ENCODE data around the gene PRKCA.

The PRKCA gene

DNA sequence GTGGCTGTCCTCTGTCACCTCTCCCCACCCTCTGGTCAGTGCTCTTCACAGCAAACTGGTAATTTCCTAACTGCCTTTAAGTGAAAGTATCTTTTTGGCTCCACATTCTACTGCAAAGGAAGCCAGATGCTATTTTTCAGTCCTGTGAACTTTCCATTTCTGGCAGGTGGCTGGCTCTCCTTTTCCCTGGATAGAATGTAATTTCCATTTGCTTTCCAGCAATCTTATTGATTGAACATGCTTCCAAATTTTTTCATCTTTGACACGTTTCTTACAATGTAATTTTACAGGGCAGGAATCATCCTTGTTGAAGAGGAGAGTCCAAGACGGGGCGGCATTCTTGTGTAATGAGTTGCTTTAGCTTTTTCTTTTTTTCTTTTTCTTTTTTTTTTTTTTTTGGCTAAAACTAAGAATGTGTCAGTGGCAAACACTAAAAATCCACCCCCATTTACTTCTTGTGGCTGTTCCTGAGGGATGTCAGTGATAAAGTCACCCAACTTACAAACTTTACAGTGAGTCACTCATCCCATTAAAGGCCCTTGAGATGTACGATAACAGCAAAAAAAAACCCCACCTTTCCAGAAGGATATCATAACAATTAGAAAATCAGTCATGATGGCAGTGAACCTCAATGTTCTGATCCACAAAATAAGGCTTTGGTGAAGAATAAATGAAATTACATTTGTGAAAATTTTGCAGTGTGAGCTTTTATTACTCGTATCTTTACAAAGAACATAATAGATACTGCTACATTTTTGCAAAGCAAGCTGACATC is 29.4 kb upstream of the PRKCA start:
- no peak overlapping the region for H3K9ac ChIP-seq (ENCODE audit: low read length)
- no peaks in the 10 kb centered on the region for H3K9me3 ChIP-seq (ENCODE audit: low read length)
- no peaks in the 10 kb centered on the region for H3K36me3 ChIP-seq (ENCODE audit: insufficient read depth, low read length)
- peaks cover 3% of the 10 kb centered on the region for H3K4me1 ChIP-seq (ENCODE audit: insufficient read depth, low read length)
- no peak overlapping the region for H3K27ac ChIP-seq (ENCODE audit: low read depth, low read length)
- no peaks in the 10 kb centered on the region for H3K27me3 ChIP-seq (ENCODE audit: control insufficient read depth in 1 of 2, insufficient read depth in 2 of 2, low read length in 2 of 2)
- H3K4me3 ChIP-seq (ENCODE audit: low read depth in 1 of 2, low read length in 2 of 2): no peak overlapping the region

DNA sequence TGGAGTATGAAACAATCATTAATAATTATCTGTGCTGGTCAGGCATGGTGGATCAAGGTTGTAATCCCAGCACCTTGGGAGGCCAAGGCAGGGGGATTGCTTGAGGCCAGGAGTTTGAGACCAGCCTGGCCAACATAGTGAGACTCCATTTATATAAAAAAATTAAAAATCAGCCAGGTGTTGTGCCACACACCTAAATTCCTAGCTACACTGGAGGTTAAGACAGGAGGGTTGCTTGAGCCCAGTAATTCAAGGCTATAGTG is 28.9 kb upstream of the PRKCA start:
- Histone ChIP-seq H3K27ac (ENCODE audit: low read depth, low read length) (no peak overlapping the region), H3K36me3 (ENCODE audit: insufficient read depth, low read length) (no peaks in the 10 kb centered on the region), H3K9ac (ENCODE audit: low read length) (no peak overlapping the region), H3K4me3 (ENCODE audit: low read depth in 1 of 2, low read length in 2 of 2) (no peak overlapping the region), H3K4me1 (ENCODE audit: insufficient read depth, low read length) (peaks cover 3% of the 10 kb centered on the region), H3K9me3 (ENCODE audit: low read length) (no peaks in the 10 kb centered on the region), H3K27me3 (ENCODE audit: control insufficient read depth in 1 of 2, insufficient read depth in 2 of 2, low read length in 2 of 2) (no peaks in the 10 kb centered on the region)

DNA sequence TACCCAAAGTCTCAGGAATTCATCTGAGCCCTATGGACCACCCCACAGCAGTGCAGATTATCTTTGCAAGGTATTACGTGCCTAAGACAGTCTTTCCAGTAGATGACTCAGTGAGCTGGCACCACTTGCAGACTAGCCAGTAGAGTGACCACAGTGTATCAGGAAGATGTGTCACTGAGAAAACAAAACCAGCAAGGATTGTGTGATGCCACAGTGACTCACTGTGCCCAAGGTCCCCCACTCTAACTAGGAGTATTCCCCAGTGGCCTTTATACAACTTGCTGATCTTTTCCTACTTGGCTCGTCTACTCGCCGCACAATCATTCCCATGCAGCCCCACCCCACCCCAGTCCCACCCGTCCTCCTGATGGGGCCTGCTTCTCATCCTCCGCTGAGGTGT is 26.8 kb upstream of the PRKCA start:
- Histone ChIP-seq H3K9ac (ENCODE audit: low read length) (no peak overlapping the region), H3K4me3 (ENCODE audit: low read depth in 1 of 2, low read length in 2 of 2) (no peak overlapping the region), H3K4me1 (ENCODE audit: insufficient read depth, low read length) (peaks cover 3% of the 10 kb centered on the region), H3K27me3 (ENCODE audit: control insufficient read depth in 1 of 2, insufficient read depth in 2 of 2, low read length in 2 of 2) (no peaks in the 10 kb centered on the region), H3K9me3 (ENCODE audit: low read length) (no peaks in the 10 kb centered on the region), H3K36me3 (ENCODE audit: insufficient read depth, low read length) (no peaks in the 10 kb centered on the region), H3K27ac (ENCODE audit: low read depth, low read length) (no peak overlapping the region)

DNA sequence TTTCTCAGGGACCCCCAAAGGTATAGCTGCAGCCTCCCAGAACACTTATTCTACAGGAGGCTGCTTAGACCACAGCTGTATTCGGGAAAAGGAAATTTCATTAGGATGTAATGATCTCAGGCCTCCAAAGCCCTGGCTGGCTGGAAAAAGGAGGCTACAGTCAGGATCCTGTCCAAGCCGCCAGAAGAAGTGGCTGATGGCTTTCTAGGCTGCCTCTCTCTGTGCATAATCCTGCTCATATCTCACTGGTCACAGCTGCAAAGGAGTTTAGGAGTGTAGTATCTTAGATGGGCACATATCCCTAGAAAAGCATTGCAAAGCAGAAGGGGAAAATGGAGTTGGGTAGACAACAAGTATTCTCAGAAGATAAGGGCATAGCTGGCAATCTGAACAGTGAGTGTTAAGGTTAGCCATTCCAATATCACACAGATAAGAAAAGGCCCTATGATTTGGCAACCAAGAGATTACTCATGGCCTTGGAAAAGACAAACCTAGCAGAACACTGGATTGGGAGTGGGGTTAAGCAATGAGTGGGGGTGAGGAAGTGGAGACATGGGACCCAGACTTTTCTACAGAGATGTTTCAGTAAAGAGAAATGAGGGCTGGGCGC is 26.0 kb upstream of the PRKCA start:
- H3K9ac ChIP-seq (ENCODE audit: low read length): no peak overlapping the region
- H3K27me3 ChIP-seq (ENCODE audit: control insufficient read depth in 1 of 2, insufficient read depth in 2 of 2, low read length in 2 of 2): no peaks in the 10 kb centered on the region
- no peaks in the 10 kb centered on the region for H3K9me3 ChIP-seq (ENCODE audit: low read length)
- no peak overlapping the region for H3K4me3 ChIP-seq (ENCODE audit: low read depth in 1 of 2, low read length in 2 of 2)
- H3K27ac ChIP-seq (ENCODE audit: low read depth, low read length): no peak overlapping the region
- H3K4me1 ChIP-seq (ENCODE audit: insufficient read depth, low read length): peaks cover 3% of the 10 kb centered on the region
- no peaks in the 10 kb centered on the region for H3K36me3 ChIP-seq (ENCODE audit: insufficient read depth, low read length)

DNA sequence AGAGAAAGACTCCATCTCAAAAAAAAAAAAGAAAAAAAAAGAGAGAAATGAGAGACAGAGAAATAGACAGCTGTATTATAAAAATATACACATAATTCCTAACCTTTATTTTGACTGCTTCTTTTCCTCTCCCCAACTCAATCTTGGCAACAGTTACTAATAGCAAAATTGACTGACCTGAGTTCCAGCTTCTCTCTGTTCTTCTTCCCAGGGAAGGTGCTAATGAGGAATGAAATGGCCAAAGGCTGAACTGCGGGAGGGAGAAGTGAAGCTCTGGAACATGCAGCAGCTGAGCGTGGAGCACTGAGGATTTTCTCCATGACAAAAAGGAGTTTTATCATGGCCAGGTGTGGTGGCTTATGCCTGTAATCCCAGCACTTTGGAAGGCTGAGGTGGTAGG is 25.2 kb upstream of the PRKCA start:
- Histone ChIP-seq H3K4me1 (ENCODE audit: insufficient read depth, low read length) (peaks cover 3% of the 10 kb centered on the region), H3K4me3 (ENCODE audit: low read depth in 1 of 2, low read length in 2 of 2) (no peak overlapping the region), H3K27ac (ENCODE audit: low read depth, low read length) (no peak overlapping the region), H3K9me3 (ENCODE audit: low read length) (no peaks in the 10 kb centered on the region), H3K9ac (ENCODE audit: low read length) (no peak overlapping the region), H3K36me3 (ENCODE audit: insufficient read depth, low read length) (no peaks in the 10 kb centered on the region), H3K27me3 (ENCODE audit: control insufficient read depth in 1 of 2, insufficient read depth in 2 of 2, low read length in 2 of 2) (no peaks in the 10 kb centered on the region)

DNA sequence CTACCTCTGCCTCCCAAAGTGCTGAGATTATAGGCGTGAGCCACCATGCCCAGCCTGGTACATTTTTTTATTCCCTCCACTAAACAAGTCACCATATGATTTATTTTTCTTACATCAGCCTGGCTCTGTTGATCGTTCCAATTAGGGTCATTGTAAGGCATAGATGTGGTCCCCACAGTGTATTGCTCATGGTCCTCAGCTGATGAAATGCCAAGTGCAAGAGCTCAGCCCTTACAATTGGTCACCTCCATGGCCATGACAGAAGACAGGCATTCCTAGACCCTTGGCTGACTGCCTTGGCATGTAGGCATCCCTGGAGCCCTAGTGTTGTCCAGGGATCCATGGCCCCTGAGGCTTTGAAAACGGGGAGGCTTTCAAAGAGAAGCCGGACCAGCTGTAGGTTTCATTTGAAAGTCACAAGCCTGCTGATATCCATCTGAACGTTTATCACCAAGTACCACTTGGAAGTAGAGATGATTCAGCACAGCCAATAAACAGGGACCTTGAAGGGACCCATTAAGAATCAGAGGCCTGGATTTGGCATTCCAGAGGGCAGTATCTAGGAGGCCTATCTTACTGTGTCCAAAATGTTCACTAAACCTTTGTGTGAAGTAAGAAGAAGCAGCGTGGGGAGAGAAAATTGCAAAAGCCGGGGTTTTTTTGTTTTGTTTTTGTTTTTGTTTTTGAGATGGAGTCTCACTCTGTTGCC is 20.6 kb upstream of the PRKCA start:
- no peaks in the 10 kb centered on the region for H3K9me3 ChIP-seq (ENCODE audit: low read length)
- no peak overlapping the region for H3K9ac ChIP-seq (ENCODE audit: low read length)
- no peak overlapping the region for H3K27ac ChIP-seq (ENCODE audit: low read depth, low read length)
- no peaks in the 10 kb centered on the region for H3K36me3 ChIP-seq (ENCODE audit: insufficient read depth, low read length)
- H3K27me3 ChIP-seq (ENCODE audit: control insufficient read depth in 1 of 2, insufficient read depth in 2 of 2, low read length in 2 of 2): no peaks in the 10 kb centered on the region
- H3K4me1 ChIP-seq (ENCODE audit: insufficient read depth, low read length): no peaks in the 10 kb centered on the region
- H3K4me3 ChIP-seq (ENCODE audit: low read depth in 1 of 2, low read length in 2 of 2): no peak overlapping the region

DNA sequence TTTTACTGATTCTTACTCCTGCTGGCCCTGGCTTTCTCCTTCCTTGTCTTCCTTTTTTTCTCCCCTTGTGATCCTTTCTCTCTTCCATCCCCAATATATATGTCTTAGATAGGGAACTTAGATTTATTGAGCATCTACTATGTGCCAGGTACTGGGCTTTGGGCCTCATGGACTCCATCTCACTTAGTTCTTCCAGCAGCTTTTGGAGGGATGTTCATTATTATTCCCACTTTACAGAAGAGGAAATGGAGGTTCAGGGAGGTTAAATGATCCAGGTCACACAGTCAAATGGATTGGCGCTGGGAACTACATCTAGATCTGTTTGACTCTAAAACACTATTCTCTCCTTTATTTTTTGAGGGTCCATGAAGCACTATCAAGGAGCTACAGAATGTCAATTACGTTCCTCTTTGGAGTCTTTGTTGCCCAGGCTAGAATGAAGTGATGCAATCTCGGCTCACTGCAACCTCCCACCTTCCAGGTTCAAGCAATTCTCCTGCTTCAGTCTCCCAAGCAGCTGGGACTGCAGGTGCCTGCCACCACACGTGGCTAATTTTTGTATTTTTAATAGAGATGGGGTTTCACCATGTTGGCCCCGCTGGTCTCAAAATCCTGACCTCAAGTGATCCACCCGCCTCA is 19.0 kb upstream of the PRKCA start:
- no peaks in the 10 kb centered on the region for H3K36me3 ChIP-seq (ENCODE audit: insufficient read depth, low read length)
- H3K9me3 ChIP-seq (ENCODE audit: low read length): no peaks in the 10 kb centered on the region
- no peak overlapping the region for H3K27ac ChIP-seq (ENCODE audit: low read depth, low read length)
- H3K4me1 ChIP-seq (ENCODE audit: insufficient read depth, low read length): no peaks in the 10 kb centered on the region
- H3K27me3 ChIP-seq (ENCODE audit: control insufficient read depth in 1 of 2, insufficient read depth in 2 of 2, low read length in 2 of 2): no peaks in the 10 kb centered on the region
- no peak overlapping the region for H3K4me3 ChIP-seq (ENCODE audit: low read depth in 1 of 2, low read length in 2 of 2)
- no peak overlapping the region for H3K9ac ChIP-seq (ENCODE audit: low read length)

DNA sequence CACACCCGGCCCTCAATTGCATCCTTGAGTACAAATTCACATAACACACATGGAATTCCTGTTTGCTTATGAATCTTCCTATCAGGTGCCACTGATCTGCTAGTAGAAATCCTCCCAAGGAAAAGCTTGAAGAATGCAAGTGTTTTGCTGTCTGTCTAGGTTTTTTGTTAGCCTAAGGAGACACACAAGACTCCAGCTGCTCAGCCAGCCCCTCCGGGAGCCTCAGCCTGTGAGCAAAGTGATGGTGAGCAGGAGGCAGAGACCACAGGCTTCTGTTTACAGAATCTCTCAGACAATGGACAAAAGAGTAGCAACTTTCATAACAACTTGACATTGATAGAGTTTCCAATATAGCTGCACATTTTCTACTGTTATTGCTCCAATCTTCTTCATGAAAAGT is 18.4 kb upstream of the PRKCA start:
- Histone ChIP-seq H3K4me1 (ENCODE audit: insufficient read depth, low read length) (no peaks in the 10 kb centered on the region), H3K9me3 (ENCODE audit: low read length) (no peaks in the 10 kb centered on the region), H3K27ac (ENCODE audit: low read depth, low read length) (no peak overlapping the region), H3K9ac (ENCODE audit: low read length) (no peak overlapping the region), H3K36me3 (ENCODE audit: insufficient read depth, low read length) (no peaks in the 10 kb centered on the region), H3K27me3 (ENCODE audit: control insufficient read depth in 1 of 2, insufficient read depth in 2 of 2, low read length in 2 of 2) (no peaks in the 10 kb centered on the region), H3K4me3 (ENCODE audit: low read depth in 1 of 2, low read length in 2 of 2) (no peak overlapping the region)

DNA sequence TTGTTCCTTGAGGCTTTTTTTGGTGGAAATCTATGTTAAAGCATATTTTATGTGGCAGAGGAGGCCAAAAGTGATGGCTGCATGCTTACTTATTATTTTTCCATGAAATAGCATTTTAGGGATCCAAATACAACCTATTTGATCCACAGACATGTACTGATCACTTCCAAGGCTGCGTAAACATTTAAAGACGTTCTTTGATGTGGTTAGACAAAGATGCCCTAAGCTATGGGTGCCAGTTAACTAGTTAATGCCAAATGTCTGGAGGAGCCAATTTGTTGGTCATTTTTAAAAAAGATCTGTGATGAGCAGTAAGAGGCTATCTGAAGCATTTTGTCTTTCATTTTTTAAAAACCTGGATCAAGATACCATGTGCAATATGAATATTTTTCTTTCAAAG is 17.3 kb upstream of the PRKCA start:
- Histone ChIP-seq H3K9me3 (ENCODE audit: low read length) (no peaks in the 10 kb centered on the region), H3K36me3 (ENCODE audit: insufficient read depth, low read length) (no peaks in the 10 kb centered on the region), H3K4me3 (ENCODE audit: low read depth in 1 of 2, low read length in 2 of 2) (no peak overlapping the region), H3K9ac (ENCODE audit: low read length) (no peak overlapping the region), H3K27me3 (ENCODE audit: control insufficient read depth in 1 of 2, insufficient read depth in 2 of 2, low read length in 2 of 2) (no peaks in the 10 kb centered on the region), H3K4me1 (ENCODE audit: insufficient read depth, low read length) (no peaks in the 10 kb centered on the region), H3K27ac (ENCODE audit: low read depth, low read length) (no peak overlapping the region)

DNA sequence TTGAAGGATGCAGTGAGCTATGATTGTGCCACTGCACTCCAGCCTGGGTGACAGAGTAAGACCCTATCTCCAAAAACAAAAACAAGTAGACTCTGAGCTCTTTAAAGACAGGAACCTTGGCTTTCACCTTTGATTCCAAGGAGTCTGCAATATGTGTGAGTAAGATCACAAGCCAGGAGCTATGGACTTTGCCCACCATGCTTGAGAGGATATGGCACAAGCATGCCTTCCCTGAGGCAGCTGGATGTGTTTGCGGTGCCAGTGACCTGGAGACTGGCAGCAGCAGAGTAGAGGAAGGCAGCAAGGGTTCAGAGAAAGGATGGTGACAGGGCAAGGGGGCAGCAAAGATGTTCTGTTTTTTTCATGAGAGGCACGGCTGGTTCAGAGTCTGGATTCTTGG is 14.5 kb upstream of the PRKCA start:
- H3K36me3 ChIP-seq (ENCODE audit: insufficient read depth, low read length): no peaks in the 10 kb centered on the region
- no peaks in the 10 kb centered on the region for H3K4me1 ChIP-seq (ENCODE audit: insufficient read depth, low read length)
- H3K4me3 ChIP-seq (ENCODE audit: low read depth in 1 of 2, low read length in 2 of 2): no peak overlapping the region
- no peaks in the 10 kb centered on the region for H3K27me3 ChIP-seq (ENCODE audit: control insufficient read depth in 1 of 2, insufficient read depth in 2 of 2, low read length in 2 of 2)
- H3K9ac ChIP-seq (ENCODE audit: low read length): no peak overlapping the region
- H3K27ac ChIP-seq (ENCODE audit: low read depth, low read length): no peak overlapping the region
- H3K9me3 ChIP-seq (ENCODE audit: low read length): no peaks in the 10 kb centered on the region

DNA sequence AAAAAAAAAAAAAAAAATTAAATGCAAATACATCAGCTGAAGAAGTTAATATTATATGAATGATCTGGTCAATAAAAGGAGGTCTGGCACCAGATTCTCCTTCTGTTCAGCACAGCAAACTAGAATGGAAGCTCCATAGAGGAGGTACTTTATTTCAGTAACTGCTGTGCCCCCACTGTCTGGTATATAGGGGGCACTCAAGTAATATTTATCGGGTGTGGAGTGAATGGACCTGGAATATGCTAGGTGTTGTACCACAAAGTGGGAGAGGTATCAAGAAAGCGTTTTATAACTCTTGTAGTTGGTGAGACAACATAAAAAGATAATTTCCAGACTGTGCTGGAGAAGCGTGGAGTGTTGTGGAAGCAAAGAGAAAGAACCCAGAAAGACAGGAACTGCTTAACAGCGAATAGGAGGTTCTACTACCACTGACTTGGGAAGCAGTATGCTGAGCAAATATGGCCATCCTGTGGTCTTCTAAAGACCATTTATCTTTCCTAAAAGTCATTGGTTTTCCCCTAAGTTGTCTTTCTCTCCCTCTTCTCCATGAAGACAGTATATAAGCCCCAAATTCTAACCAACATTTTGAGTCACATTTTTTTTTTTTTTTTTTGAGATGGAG is 12.2 kb upstream of the PRKCA start:
- H3K4me3 ChIP-seq (ENCODE audit: low read depth in 1 of 2, low read length in 2 of 2): no peak overlapping the region
- H3K36me3 ChIP-seq (ENCODE audit: insufficient read depth, low read length): no peaks in the 10 kb centered on the region
- H3K27ac ChIP-seq (ENCODE audit: low read depth, low read length): no peak overlapping the region
- H3K9me3 ChIP-seq (ENCODE audit: low read length): no peaks in the 10 kb centered on the region
- H3K4me1 ChIP-seq (ENCODE audit: insufficient read depth, low read length): no peaks in the 10 kb centered on the region
- no peaks in the 10 kb centered on the region for H3K27me3 ChIP-seq (ENCODE audit: control insufficient read depth in 1 of 2, insufficient read depth in 2 of 2, low read length in 2 of 2)
- no peak overlapping the region for H3K9ac ChIP-seq (ENCODE audit: low read length)
